GM19351 (cell line): Measurements from ENCODE around the gene KLF8.
"Not testable (repeated sequence)": the region's sequence is repeated elsewhere in the genome, so short reads cannot be mapped to it uniquely, and the experiment has no call there.

Source experiments
- ATAC-seq: cut with Tn5 transposase; IDR thresholded peaks from one replicate; pipeline ENCODE4 v1.9.1; 2021; ENCODE audit warnings: mild to moderate bottlenecking, moderate library complexity; ENCODE audit not compliant: unreplicated experiment

Gene KLF8

DNA sequence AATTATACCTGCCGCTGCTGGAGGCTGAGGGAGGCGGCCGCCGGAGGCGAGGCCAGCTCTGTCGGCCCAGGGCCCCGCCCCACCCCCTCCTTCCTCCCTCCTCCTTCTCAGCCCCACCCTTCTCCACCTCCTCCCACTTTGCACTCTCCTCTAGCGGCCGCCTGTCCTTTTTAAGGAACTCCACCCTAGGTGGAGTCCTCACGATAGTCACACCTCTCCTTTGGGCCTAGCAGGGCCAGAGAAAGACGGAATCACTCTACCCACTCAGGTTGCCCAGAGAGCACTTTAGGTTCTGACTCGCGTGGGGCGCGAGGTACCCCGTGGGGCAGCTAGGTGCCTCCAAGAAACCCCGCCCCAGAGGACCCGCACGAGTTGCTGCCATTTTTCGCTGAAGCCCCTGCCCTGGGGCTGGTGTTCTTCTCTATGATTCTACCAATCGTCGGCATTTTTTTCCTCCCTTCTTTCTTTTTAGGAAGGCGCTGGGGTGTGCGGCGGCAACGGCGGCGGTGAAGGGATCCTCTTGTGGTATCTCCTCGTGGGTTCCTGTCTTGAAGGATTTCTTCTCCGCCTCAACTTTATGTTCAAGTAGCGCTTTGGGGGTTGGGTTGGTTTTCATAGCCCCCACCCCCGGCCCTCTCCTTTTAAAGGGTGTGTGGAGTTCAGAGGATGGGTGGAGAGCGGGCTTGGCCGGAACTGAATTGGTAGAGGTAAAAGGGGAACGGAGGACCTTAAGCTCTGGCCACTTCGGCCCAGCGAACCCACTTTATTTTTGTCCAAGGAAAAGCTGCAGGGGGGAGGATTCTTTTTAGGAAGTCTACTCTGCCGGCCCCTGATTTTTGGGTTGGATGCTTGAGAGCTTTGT is at the start of gene KLF8:
Gene KLF8 (plus strand): TSS at position 136 of the 862 bp plus-strand sequence. CDS start 979 bp downstream, outside the sequence.
- ATAC-seq: peak; percentile 79

DNA sequence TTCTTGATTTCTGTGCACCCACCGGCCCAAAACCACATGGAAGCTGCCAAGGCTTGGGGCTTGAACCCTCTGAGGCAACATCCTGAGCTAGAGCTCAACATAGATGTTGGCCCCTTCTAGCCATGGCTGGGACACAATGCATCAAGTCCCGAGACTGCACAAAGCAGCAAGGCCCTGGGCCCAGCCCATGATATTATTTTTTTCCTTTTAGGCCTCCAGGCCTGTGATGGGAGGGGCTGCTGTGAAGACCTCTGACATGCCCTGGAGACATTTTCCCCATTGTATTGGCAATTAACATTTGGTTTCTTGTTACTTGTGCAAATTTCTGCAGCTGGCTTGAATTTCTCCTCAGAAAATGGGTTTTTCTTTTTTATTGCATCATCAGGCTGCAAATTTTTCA is 25.2 kb upstream of the KLF8 start:
- not testable (repeated sequence) for ATAC-seq

DNA sequence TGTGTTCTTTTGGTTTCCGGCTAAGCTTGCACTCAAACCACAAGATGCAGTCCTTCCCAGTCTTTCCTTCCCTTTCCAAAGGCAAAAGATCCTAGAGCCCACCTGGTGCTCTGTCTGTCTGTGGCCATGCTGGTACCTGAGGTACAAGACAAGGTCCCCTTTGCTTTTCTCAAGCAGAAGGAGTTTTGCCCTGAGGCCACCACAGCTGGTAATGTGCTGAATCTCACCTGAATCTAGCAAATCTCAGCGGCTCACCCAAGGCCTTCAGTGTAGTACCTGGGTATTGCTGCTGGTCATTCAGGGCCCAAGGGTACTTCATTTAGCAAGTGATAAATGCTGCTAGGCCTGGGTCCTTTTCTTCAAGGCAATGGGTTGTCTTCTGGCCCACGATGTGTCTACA is 20.5 kb upstream of the KLF8 start:
- ATAC-seq: no peak

DNA sequence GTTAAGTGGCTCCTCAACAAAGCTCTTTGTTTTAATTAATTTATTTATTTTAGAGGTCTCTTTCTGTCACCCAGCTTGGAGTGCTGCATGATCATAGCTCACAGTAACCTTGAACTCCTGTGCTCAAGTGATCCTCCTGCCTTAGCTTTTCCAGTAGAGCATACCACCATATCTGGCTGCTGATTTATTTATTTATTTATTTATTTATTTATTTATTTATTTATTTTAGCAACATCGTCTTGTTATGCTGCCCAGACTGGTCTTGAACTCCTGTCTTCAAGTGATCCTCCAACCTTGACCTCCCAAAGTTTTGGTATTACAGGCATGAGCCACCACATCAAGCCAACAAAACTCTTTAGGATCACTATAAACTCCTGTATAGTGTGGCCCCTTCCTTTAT is 15.8 kb upstream of the KLF8 start:
- no peak for ATAC-seq

DNA sequence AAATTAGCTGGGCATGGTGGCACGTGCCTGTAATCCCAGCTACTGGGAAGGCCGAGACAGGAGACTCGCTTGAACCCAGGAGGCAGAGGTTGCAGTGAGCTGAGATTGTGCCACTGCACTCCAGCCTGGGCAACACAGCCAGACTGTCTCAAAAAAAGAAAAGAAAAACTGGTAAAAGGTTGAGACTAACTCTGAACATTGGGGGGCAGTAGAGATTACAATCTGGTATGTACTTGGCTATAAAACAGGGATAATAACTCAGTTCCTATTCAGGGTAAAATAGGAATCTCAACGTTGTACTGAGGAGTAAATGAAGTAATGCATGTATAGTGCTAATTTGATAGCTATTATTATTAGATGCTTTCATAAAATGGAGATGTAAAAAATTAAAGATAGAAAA is 12.5 kb upstream of the KLF8 start:
- no peak for ATAC-seq

DNA sequence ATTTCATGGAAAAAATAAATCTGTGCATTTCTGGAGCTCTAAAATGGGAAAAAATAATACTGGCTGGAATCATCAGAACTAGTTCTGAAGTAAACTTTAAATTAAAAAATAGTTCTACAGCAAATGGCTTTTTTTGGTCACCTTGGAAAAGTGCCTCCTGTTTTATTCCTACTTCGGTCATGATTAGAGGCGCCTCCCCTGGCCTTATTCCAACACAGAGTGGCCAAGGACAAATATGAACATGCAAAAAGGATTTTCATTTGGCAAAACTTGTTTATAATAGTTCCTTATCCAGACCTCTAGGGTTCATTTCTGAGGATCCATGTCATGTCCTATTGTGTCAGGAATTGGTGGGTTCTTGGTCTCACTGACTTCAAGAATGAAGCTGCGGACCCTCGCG is 11.1 kb upstream of the KLF8 start:
- ATAC-seq: no peak

DNA sequence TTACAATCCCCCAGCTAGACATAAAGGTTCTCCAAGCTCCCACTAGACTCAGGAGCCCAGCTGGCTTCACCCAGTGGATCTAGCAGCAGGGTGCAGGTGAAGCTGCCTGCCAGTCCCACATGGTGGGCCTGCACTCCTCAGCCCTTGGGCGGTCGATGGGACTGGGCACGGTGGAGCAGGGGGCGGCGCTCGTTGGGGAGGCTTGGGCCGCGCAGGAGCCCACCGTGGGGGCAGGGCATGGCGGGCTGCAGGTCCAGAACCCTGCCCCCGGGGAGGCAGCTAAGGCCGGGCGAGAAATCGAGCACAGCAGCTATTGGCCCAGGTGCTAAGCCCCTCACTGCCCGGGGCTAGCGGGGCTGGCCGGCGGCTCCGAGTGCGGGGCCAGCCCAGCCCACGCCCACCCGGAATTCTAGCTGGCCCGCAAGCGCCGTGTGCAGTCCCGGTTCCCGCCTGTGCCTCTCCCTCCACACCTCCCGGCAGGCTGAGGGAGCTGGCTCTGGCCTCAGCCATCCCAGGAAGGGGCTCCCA is 9.6 kb upstream of the KLF8 start:
- no peak for ATAC-seq

DNA sequence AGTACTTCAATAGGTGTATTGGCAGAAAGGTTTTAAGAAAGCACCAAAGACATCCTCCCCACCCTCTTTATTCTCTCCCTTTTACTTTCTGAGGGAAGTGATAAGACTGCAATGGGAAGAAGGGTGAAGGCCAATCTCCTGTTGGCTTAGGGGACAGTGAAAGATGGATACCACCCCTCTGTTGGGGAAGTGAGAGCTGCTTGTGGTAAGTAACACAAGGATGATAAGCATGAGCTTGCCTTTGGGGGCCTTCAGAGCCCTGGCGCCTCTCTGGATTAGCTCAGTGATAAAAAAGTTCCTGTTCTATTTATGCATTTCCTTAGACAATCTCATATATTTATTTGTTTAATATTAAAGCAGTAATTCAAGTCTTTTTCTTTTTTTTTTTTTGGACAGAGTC is 5.2 kb upstream of the KLF8 start:
- ATAC-seq: no peak

DNA sequence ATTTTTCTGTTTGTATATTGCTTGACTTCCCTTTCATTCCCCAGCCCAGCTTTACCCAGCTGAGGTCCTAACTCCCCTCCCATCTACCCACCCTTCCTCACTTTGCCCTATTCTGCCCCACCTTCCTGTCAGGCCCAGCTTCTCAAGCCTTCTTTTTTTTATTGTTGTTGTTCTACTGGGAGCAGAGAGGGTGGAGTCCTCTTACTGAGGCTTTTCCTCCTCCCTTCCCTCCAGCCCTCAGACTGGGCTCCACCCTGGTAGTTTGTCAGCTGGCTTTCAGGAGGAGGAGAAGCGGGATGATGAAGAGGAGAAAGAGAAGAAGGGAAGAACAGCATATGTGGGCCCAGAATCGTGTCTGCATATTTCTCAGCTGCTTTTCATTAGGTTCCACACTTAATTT is 3.2 kb upstream of the KLF8 start:
- ATAC-seq: no peak

DNA sequence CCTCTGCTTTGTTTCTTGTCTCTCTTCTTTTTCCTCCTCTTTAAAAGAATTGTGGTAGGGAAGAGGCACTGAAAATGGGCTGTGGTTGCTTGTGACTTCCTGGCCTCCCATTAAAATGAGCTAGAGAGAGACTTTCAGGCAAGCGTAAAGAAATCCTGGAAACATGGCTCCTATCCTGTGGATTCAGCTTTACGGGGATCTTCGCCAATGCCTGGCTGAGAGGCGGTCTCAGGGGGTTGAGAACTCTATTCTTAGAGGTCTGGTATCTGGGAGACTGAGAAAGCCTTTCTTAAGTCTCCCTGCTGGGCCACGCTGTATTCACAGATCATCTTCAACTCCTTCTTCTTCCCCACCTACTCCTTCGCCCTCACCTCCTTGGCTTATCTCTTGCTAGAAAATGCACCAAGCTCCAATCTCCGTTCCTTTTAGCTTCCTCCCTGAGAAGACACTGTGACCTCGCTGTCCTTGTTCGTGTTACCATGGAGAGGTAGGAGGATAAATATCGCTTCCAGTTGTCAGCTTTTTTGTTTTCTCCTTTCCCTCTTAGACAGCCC is 542 bp upstream of the KLF8 start:
- ATAC-seq: no peak

DNA sequence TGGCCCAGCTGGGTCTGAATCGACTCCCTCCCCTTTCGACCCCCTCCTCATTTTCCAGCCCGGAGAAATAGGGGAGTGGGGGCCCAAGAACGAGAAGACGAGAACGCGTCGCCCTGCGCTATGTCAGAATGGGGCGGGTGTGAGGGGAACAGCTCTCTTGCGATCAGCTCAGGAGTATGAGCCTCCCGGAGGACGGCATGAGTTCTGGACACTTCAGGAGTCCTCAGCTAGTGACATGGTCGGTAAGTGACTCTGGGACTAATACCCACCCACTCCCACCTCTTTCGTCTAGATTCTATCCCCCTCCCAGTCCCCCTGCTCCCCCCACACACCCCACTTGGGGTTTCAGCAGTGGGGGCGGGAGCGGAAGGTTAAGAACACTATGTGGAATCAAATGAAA is 944 bp downstream of the KLF8 start:
- no peak for ATAC-seq

DNA sequence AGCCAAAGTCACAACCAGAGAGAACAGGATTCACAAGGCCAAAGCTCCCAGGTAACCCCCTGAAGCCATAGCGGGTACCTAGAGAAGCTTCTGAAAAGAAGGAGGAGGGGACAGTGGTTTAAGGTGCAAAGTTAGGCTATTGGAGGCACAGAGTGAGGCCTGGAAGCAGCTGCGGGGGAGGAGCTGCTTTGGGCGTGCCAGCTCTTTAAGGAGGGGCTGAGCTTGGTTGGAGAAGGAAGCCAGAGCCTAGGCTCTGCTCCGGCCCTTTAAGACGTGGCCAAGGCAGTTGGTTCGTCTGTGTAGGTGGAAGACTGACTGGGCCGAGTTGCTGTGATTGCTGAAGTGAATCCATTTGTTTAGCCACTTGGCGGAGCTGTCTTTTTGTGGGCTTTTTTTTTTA is 1.5 kb downstream of the KLF8 start:
- ATAC-seq: peak; percentile 74

DNA sequence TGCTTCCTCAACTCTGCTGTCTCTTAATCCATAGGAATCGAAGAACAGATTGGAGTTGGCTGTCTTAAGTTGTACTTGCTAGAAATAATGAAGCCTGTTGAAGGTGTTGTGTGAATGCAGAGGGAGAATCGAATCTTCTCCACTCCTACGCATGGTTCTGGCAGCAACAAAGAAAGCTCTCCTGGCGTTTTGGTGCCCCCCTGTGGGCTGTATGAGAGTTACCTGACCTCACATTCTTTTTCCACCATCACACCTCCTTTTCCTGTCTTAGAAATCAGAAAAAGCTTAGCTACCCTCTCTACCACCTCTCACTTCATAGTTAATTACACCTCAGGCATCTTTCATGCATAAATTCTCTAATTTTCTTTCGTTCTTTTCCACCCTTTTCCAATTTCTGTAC is 16.3 kb downstream of the KLF8 start:
- ATAC-seq: peak; percentile 96

DNA sequence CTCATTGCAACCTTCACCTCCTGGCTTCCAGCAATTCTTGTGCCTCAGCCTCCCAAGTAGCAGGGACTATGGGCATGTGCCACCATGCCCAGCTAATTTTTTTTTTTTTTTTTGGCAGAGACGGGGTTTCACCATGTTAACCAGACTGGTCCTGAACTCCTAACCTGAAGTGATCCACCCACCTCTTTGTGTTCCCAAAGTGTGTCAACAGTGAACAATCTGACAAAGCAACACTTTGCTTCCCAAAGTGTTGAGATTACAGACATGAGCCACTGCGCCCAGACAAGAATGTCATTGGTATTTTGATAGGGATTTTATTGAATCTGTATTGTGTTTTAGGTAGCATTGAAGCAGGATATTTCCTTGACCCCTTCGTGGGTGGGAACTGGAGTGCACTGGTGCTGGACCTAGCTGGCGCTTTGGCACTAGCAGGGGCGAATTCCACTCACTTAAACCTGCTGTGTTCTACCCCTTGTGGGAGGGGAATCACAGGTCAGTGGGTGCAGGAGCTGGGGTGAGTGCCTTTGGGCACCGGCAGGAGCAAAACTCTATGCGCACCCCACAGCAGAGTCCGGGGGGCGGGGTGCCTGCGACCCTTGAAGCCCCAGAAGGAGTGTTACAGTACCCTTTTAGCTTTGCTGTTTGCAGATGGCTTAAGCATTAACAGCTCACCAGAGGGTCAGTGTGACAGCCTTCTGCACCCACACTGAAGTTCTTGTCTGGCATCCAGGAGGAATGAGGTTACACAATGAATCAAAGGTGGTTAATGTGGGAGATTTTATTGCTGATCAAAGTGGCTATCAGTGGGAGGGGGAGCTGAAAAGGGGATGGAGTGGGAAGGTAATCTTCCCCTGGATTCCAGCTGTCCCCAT is 21.9 kb downstream of the KLF8 start:
- no peak for ATAC-seq

DNA sequence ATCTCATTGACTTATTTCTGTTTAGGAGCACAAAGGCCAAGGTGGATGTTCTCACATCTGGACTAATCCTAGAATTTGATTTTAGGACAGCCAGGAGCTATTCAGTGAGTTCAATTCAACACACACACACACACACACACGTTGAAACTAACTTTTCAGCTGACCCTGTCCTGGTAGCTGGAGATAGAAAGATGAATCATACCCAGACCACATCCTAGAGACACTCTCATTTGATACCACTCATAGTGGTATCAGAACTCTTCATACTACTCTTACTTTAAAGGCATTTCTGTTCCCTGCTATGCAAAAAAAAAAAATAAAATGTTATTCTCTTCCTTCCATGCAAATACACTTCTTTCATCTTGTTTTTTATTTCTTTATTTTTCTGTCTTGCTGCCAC is 36.7 kb downstream of the KLF8 start:
- peak; percentile 98 for ATAC-seq

DNA sequence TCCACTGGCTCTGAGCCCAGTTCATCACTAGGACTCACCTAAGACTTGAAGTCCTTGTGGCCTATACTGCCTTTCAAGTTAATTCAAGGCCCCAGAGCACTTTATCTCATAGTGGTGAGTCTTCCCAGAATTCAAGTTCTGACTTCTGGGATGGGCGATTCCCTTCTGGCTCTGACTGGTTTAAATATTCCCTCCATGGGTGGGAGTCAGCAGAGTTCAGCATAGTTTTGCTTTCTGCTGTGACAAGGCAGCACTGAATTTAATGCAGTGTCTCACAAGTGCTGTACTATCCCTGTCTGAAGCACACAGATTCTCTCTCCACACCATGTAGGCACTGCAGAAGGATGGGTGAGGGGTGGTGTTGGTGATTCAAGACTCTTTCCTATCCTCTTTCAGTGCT is 46.5 kb downstream of the KLF8 start:
- ATAC-seq: no peak

DNA sequence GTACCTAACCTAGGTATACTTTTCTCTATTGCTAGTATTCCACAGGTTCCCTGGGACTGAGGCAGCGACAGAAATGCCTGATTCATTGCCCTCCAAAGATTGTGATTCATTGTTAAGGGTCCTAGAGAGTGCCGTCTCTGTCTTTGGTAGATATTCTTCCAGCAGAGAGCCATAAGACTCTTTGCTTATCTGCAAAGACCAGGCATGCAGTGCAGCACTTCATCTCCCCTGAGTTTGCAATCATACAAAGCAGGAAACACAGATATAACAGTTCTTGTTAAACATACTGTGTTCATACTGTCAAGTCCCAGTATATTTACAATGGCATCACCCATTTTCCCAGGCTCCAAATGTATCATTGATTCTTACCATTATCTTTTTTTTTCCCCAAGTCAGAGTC is 47.7 kb downstream of the KLF8 start:
- ATAC-seq: no peak

DNA sequence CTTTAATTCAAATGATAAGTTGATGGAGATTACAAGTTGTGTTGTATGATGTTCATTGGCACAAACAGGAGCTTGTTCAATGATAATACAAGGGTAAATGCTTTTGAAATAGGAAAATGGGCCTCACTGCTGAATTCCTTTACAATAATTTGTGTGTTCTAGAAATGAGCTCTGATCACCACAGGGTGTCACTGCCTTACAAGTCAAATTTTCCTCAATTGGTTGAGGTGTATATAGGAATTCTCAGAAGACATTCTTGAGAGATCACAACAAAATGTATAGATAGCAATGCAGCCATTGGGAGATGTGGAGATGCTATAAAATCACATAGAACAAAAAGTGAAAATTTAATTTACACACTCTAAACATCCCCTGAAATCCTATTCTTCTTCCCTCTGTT is 49.6 kb downstream of the KLF8 start:
- no peak for ATAC-seq

DNA sequence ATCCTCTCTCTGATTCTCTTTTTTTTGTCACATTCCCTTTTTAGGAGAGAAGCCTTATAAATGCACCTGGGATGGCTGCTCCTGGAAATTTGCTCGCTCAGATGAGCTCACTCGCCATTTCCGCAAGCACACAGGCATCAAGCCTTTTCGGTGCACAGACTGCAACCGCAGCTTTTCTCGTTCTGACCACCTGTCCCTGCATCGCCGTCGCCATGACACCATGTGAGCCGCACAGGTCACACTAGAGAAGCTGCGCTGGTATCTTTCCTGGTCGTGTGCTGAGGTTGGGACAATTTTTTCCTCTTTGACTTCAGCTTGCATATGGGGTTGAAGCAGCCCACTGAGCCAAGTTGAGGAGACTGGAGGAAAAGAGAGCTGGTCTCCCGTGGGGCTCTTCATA is 52.1 kb downstream of the KLF8 start:
- ATAC-seq: no peak

DNA sequence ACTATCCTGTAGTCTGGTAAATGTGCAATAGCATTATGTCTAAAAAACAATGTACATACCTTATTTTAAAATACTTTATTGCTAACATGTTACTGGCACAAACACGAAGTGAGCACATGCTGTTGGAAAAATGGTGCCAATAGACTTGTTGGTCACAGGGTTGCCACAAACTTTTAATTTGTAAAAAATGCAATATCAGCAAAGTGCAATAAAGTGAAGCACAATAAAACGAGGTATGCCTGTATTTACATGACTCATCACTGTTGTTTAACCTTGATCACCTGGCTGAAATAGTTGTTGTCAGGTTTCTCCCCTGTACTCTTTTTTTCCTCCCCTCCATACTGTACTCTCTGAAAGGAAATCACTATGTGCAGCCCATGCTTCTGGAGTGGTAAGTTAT is 56.5 kb downstream of the KLF8 start:
- ATAC-seq: no peak

DNA sequence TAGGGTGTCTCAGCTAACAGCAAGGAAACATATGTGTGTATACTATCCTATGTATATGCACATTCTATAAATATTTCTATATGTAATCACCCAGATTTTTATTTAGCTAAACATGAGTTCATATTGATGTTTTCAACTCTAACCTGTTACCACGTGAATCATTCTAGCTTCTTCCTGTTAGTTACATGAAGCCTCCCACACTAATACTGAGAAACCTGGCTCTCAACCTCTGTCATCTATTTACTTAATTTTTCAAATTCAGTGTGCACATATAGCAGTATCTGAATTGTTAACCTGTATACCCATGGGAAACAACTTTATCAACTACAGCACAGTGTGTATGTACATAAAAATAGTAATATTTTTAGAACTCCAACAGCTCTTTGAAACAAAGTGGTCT is 57.3 kb downstream of the KLF8 start:
- ATAC-seq: no peak

DNA sequence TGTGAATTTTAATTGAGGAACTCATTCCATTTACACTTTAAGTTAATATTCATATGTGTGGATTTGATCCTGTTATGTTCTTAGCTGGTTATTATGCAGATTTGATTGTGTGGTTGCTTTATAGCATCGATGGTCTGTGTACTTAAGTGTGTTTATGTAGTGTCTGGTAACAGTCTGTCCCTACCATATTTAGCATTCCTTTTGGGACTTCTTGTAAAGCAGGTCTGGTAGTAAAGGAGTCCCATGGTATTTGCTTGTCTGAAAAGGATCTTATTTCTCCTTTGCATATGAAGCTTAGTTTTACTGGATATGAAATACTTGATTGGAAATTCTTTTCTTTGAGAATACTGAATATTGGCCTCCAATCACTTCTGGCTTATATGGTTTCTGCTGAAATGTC is 76.6 kb downstream of the KLF8 start:
- no peak for ATAC-seq
